CD4-positive, alpha-beta T cell treated with Interleukin-15 for 4 hours (primary cell): ENCODE results near the gene DMD.
"Not testable (repeated sequence)": the region's sequence is repeated elsewhere in the genome, so short reads cannot be mapped to it uniquely, and the experiment has no call there.

Experiments used
- DNase-seq: peaks from one replicate; pipeline ENCODE4 v3.0.0-alpha.2; 2020; ENCODE audit warnings: low spot score

The DMD gene

DNA sequence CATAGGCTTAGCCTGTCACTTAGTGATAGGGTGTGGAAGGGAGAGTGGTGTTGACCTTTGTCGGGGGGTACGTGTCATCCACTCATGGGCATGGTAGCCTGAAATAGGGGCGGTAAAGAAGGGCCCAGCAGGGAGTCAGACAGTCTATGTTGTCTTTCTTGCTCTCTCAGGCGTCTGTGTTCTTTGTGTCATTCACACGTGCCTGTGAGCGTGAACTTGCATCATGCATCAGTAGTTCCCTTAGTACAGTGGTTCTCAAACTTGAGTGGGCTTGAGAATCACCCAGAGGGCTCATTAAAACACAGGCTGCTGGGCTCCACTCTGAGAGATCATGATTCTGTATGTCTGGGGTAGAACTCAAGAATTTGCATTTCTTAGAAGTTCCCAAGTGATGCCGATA is 1688.6 kb downstream of the DMD start:
- no peak for DNase-seq

GRCh38 chrX:31521941-31522340 is 1689.4 kb downstream of the DMD start:
- no peak for DNase-seq

DNA sequence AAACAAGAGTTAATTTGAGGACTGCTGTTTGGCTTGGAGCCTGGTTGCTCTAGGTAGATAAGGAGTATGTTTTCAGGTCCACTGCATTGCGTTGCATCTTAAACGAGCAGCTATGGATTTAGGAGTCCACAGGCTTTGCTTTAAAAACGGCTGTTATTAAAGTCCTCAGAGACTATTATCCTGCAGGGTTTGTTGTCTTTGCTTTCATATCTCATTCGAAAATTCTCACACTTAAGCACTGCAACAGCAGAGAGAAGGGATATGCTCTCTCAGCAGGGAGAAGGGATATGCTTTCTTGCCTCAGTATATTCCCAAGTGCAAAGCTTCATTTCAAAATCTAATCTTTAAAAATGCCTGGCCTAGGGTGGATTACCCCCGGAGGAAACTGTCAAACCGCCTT is 1694.8 kb downstream of the DMD start:
- no peak for DNase-seq

DNA sequence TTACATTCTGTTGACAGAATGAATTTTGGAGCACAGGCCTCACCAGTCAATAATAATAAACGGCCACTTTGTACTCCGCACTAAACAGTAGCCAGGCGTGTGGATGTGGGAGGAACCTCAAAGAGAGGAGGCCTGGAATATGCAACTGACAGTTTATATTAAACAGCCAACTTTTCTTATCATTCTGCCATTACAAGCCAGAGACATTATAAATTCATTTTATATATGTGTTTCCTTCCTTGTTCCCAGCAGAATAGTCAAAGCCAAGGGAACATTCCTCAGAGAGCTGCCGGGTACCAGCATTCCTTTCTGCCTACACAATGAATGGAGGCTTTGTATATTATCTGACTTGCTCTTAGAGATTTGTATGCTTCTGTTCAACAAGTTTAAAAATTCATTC is 1703.0 kb downstream of the DMD start:
- DNase-seq = no peak

GRCh38 chrX:31506928-31507327 is 1704.4 kb downstream of the DMD start:
- no peak for DNase-seq

- DNase-seq = no peak
These were observed 1705.0 kb downstream of the DMD start for GRCh38 chrX:31506360-31506759.

- no peak for DNase-seq
These were observed 1710.4 kb downstream of the DMD start for GRCh38 chrX:31500921-31501320.

- no peak for DNase-seq
These were observed 1712.2 kb downstream of the DMD start for GRCh38 chrX:31499109-31499508.

- DNase-seq = no peak
These were observed 1714.3 kb downstream of the DMD start for GRCh38 chrX:31497086-31497485.

- DNase-seq = no peak
These were observed 1723.4 kb downstream of the DMD start for GRCh38 chrX:31487951-31488350.

DNA sequence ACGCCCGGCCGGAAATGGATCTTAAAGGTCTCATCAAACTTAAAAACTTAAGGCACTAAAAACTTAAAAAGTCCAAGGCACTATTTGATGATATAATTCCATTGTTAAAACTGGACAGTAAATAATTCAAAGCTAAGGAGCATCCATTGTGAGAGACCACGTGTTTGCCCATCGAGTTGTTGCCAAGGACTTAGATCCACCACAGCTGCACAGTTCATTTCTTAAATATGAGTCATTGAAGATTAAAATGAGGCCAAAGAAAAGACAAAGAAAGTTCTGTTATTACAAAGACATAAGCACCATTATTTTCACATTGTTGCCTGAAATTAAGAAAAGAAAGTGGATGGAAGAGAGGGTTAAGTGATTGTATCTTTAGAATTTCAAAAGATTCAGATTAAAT is 1728.0 kb downstream of the DMD start:
- no peak for DNase-seq

DNA sequence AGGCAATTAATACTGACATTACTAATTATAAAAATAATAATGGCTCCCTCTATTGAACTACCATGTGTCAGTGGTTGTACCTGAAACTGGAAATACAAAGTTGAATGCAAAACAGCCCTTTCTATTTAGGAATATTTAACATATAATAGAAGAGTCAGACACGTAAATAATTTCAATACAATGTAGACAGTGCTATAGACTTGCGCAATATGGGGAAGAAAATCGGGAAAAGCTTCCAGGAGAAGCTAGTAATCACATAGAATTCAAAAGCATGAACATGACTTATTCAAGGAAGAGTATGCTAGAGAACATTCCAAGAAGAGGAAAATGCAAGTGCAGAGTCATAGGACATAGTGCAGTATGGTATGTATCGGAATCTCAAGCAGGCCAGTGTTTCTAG is 1730.7 kb downstream of the DMD start:
- no peak for DNase-seq

- no peak for DNase-seq
These were observed 1740.1 kb downstream of the DMD start for GRCh38 chrX:31471229-31471628.

DNA sequence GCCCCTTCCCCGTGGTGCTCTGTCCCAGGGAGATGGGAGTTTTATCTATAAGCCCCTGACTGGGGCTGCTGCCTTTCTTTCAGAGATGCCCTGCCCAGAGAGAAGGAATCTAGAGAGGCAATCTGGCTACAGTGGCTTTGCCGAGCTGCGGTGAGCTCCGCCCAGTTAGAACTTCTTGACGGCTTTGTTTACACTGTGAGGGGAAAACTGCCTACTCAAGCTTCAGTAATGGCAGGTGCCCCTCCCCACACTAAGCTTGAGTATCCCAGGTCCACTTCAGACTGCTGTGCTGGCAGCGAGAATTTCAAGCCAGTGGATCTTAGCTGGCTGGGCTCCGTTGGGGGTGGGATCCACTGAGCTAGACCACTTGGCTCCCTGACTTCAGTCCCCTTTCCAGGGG is 1740.6 kb downstream of the DMD start:
- not testable (repeated sequence) for DNase-seq

DNA sequence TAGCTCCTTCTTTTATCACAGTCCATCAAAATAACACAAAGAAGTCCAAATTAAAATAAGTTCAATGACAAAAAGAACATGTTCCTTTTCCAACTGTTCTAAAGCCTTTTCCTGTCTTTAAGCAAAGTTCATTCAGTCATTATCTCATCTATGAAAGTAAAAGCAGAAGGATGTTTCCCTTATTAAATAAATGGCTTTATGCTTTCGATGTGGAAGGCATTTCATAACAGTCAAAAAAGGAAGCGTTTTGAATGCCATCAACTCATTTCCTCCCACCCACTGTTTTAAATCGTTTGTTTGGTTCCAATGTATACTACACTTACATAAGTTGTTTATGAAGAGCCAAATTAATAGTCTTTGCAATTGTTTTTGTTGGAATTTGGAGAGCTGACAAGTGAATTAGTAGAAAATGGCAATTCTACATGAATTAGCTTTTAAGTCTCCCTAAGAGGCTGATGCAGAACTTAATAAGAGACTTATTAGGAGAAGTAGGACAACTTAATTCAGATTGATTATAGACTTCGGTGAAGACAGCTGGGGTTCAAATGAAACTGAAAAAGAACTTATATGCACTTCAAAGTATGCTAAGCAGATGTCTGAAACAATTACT is 1746.9 kb downstream of the DMD start:
- DNase-seq = no peak

DNA sequence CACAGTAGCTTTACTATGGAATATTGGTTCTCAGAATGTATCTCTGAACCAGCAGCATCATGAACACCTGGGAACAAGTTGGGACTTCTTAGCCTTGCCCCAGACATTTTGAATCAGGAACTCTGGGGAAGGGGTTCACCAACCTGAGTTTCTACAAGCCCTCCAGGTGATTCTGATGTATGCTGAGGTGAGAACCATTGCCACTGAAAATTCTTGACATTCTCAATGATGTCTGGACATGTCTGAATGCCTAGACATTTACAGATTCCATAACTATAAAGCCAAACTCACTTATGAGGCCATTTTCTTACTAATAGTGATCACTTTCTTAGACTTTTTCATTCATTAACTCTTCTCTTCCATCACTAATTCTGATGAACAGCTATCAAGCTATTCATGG is 1750.1 kb downstream of the DMD start:
- DNase-seq = no peak

- no peak for DNase-seq
These were observed 1752.0 kb downstream of the DMD start for GRCh38 chrX:31459361-31459760.

DNA sequence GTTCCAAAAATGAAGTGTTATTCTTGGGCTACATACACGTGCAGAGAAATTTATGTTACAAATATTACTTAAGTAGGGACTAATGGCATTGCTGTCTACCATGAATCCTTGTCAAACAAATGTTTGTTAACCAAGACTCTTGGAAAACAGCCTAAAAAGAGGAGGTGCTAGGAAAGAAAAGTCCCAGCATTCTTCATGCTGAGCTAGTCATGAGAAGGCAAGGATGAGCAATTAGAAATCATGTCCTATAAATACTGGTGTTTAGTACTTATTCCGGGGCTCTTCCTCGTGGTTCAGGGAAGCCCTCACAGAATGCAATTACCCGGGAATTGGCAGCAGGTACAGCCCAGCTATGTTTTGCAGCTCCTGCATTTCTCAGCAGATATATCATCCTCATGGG is 1761.4 kb downstream of the DMD start:
- DNase-seq = no peak

DNA sequence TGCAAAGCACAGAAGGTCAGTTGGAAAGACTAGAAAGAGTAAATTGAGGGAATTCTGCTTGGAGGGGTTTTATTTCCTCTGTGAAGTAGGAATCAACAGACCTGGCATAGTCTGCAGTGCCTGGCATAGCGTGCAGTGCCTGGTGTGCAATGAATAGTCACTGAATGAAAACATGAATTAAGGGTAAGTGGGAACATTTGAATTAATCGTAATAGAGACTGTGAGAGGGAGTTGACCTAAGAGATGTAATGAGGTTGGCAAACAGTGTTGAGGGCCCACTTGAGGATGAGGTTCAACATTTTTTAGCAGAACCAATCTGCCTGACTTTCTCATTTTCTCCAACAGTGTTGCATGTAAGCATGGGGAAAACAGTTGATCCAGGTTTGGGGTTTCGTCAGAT is 1762.3 kb downstream of the DMD start:
- DNase-seq = no peak

- DNase-seq = no peak
These were observed 1765.8 kb downstream of the DMD start for GRCh38 chrX:31445542-31445941.

DNA sequence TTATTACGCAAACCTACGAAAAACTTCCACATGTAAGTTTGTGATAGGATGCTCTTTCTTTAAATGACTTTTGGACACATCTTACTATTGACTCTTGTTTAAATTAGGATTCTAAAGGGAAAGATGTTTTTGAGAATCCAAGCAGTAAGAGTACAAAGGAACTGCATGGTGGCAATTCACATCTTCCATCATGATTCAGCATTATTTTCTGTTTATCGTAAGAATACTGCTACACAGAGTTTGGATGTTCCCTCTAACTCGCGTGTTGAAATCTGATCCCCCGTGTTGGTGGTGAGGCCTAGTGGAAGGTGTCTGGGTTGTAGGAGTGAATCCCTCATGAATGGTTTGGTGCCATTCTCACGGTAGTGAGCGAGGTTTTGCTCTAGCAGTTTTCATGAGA is 1767.7 kb downstream of the DMD start:
- DNase-seq = no peak

GRCh38 chrX:31440546-31440945 is 1770.8 kb downstream of the DMD start:
- DNase-seq = no peak

DNA sequence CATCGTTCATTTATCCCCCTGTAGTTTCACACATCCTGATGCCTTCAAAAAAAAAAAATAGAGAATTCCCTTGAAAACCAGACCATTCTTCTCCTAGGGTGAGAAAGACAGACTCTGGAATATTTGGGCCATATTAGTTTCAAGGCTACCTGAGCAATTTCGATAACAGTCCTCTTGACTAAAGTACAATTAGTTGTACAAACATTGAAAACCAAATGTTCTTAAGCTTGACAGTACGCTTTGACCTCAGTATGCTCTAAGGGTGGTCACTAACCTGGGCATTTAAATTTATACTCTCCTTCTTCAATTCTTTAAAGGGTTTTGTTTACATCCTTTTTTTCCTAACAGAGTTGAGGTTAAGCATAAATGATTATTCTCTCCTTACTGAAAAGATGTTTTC is 1774.9 kb downstream of the DMD start:
- no peak for DNase-seq

DNA sequence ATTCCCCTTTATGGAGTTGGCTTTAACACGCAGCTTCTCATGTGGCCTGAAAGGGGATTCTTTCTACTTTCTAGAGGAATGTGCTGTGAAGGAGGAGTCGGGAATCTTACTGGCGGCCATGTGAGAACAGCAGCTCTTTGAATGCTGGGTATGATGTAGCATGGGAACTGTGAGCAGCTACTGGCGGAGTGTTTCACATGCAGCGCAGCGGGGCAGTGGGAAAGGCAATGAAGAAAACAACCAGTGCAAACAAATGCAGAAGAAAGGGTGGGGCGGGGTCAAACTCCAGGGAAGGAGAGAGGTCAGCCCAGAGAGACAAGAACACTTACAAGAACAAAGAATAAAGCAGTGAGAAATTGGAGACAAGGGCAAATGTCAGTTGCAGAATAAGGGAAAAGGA is 1775.8 kb downstream of the DMD start:
- no peak for DNase-seq

DNA sequence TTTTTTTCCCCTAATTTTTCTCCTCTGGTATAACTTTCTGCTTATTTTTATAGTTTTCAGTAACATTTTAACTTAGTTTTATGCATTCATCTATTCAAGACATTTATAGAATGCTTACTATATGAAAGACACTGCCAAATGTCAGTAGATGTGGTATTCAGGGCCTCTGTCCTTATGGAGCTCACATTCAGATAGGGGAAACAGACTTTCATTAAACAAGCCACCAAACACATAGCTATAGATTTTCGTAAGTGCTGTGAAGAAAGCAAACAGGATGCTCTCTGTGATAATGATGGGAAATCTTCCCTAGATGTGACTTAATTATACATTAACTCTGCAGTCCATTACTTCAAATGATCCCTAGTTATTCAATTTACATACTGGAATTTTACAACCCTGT is 1777.5 kb downstream of the DMD start:
- DNase-seq = no peak
